GM12872 (cell line): ENCODE measurements around the gene CDC16.

Experiments
- CTCF ChIP-seq: IDR thresholded peaks from 3 replicates; pipeline ENCODE4 v1.5.1; 2011; ENCODE audit warnings: low read depth, mild to moderate bottlenecking, low read length, moderate library complexity; ENCODE audit not compliant: insufficient read depth

Gene CDC16

GRCh38 chr13:114222461-114222968 is 12.2 kb upstream of the CDC16 start:
- TF ChIP-seq CTCF = no peak

- TF ChIP-seq CTCF = no peak
Measured at GRCh38 chr13:114224201-114224600, 10.5 kb upstream of the CDC16 start.

- TF ChIP-seq CTCF = no peak
Measured at GRCh38 chr13:114225610-114226009, 9.1 kb upstream of the CDC16 start.

- no peak for TF ChIP-seq CTCF
Measured at GRCh38 chr13:114226088-114226487, 8.6 kb upstream of the CDC16 start.

- peak; percentile 98 for TF ChIP-seq CTCF
Measured at GRCh38 chr13:114226699-114227323, 7.9 kb upstream of the CDC16 start.

- no peak for TF ChIP-seq CTCF
Measured at GRCh38 chr13:114227528-114227927, 7.2 kb upstream of the CDC16 start.

- TF ChIP-seq CTCF = no peak
Measured at GRCh38 chr13:114228176-114228575, 6.5 kb upstream of the CDC16 start.
